DND-41 (cell line): ENCODE results near the gene STARD3.

ENCODE experiments used
- ATAC-seq: fragments of 200-7000 bp; cut with Tn5 transposase; 3 replicates; pipeline ENCODE4 v1.9.1; 2021; ENCODE audit warnings: low read depth; ENCODE audit not compliant: insufficient read depth
- DNase-seq: peaks from one replicate; pipeline ENCODE4 v3.0.0-alpha.2; 2020
- H2AFZ ChIP-seq: 2 replicates; pipeline ENCODE4 v1.6.0; 2012; ENCODE audit warnings: low read depth, low read length
- H3K27ac ChIP-seq: 2 replicates; pipeline ENCODE4 v1.5.1; 2012; ENCODE audit warnings: low read length, inconsistent platforms
- H3K27me3 ChIP-seq: fragments of 200-600 bp; sonication (generic); 2 replicates; pipeline ENCODE4 v1.6.0; 2012; ENCODE audit warnings: low read length, mild to moderate bottlenecking, inconsistent platforms; ENCODE audit not compliant: insufficient read depth, poor library complexity
- H3K36me3 ChIP-seq: 2 replicates; pipeline ENCODE4 v1.5.1; 2012; ENCODE audit warnings: low read length, inconsistent platforms; ENCODE audit not compliant: insufficient read depth
- H3K4me1 ChIP-seq: 2 replicates; pipeline ENCODE4 v1.5.1; 2012; ENCODE audit warnings: mild to moderate bottlenecking, low read length; ENCODE audit not compliant: insufficient read depth
- H3K4me2 ChIP-seq: 2 replicates; pipeline ENCODE4 v1.6.0; 2012; ENCODE audit warnings: mild to moderate bottlenecking, moderate library complexity, low read length, inconsistent platforms; ENCODE audit not compliant: insufficient read depth
- H3K4me3 ChIP-seq, 2 experiments: fragments of 200-600 bp in 1 of 2; shearing (Covaris generic) in 1 of 2; 2 replicates each; pipeline ENCODE4 v1.5.1; 2012 to 2016; ENCODE audit warnings: inconsistent platforms in 2 of 2, low read length in 2 of 2, mild to moderate bottlenecking in 2 of 2, low read depth in 1 of 2, moderate library complexity in 1 of 2
- H3K79me2 ChIP-seq: 2 replicates; pipeline ENCODE4 v1.6.0; 2012; ENCODE audit warnings: low read length, inconsistent platforms; ENCODE audit not compliant: insufficient read depth
- H3K9ac ChIP-seq: 2 replicates; pipeline ENCODE4 v1.6.0; 2012; ENCODE audit warnings: low read depth, mild to moderate bottlenecking, inconsistent platforms, low read length, moderate library complexity
- H3K9me3 ChIP-seq: 2 replicates; pipeline ENCODE4 v1.5.1; 2012; ENCODE audit warnings: low read length, moderate library complexity, mild to moderate bottlenecking, inconsistent platforms; ENCODE audit not compliant: insufficient read depth, severe bottlenecking
- H4K20me1 ChIP-seq: 2 replicates; pipeline ENCODE4 v1.6.0; 2012; ENCODE audit warnings: low read length; ENCODE audit not compliant: insufficient read depth
- EZH2 ChIP-seq: IDR thresholded peaks from 3 replicates; pipeline ENCODE4 v1.6.1; 2012; ENCODE audit warnings: borderline replicate concordance, low read depth, mild to moderate bottlenecking, moderate library complexity, low read length, inconsistent platforms; ENCODE audit not compliant: severe bottlenecking
- TF ChIP-seq, protein P1 (sequence below): IDR thresholded peaks from 2 replicates; pipeline ENCODE4 v1.5.1; 2012; ENCODE audit warnings: borderline replicate concordance, low read length, moderate library complexity, mild to moderate bottlenecking; ENCODE audit not compliant: poor library complexity, severe bottlenecking; ENCODE audit errors: extremely low read depth

STARD3 gene

DNA sequence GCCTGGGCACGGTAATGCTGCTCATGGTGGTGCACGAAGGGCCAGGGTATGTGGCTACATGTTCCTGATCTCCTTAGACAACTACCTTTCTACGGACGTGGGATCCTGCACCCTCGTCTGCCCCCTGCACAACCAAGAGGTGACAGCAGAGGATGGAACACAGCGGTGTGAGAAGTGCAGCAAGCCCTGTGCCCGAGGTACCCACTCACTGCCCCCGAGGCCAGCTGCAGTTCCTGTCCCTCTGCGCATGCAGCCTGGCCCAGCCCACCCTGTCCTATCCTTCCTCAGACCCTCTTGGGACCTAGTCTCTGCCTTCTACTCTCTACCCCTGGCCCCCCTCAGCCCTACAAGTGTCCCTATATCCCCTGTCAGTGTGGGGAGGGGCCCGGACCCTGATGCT lies 74.9 kb downstream of the STARD3 start:
- H3K36me3 ChIP-seq: no peaks in the 10 kb centered on the region
- DNase-seq (no peak), ATAC-seq (no peak)
- H3K4me3 ChIP-seq: no peak overlapping the region
- H3K4me1 ChIP-seq: no peaks in the 10 kb centered on the region
- no peaks in the 10 kb centered on the region for H3K9me3 ChIP-seq
- no peak overlapping the region for H3K27ac ChIP-seq
- H2AFZ ChIP-seq: no peak overlapping the region
- no peaks in the 10 kb centered on the region for H3K79me2 ChIP-seq
- no peak overlapping the region for H3K4me2 ChIP-seq
- TF ChIP-seq, protein P1, sequence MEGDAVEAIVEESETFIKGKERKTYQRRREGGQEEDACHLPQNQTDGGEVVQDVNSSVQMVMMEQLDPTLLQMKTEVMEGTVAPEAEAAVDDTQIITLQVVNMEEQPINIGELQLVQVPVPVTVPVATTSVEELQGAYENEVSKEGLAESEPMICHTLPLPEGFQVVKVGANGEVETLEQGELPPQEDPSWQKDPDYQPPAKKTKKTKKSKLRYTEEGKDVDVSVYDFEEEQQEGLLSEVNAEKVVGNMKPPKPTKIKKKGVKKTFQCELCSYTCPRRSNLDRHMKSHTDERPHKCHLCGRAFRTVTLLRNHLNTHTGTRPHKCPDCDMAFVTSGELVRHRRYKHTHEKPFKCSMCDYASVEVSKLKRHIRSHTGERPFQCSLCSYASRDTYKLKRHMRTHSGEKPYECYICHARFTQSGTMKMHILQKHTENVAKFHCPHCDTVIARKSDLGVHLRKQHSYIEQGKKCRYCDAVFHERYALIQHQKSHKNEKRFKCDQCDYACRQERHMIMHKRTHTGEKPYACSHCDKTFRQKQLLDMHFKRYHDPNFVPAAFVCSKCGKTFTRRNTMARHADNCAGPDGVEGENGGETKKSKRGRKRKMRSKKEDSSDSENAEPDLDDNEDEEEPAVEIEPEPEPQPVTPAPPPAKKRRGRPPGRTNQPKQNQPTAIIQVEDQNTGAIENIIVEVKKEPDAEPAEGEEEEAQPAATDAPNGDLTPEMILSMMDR: no peak
- no peak for TF ChIP-seq EZH2
- no peaks in the 10 kb centered on the region for H4K20me1 ChIP-seq
- no peaks in the 10 kb centered on the region for H3K27me3 ChIP-seq
- no peak overlapping the region for H3K9ac ChIP-seq
